Parathyroid adenoma (tissue), 2 donors: ENCODE results near the gene UBE2U.
"Not testable (repeated sequence)": the region's sequence is repeated elsewhere in the genome, so short reads cannot be mapped to it uniquely, and the experiment has no call there.

ENCODE experiments used
- H2AFZ ChIP-seq: fragments of 300-600 bp; sonication (generic); one replicate; pipeline ENCODE4 v1.7.0; 2017; ENCODE audit warnings: antibody characterized with exemption, mild to moderate bottlenecking
- H3K27ac ChIP-seq: fragments of 300-600 bp; sonication (generic); one replicate; pipeline ENCODE4 v1.7.0; 2017
- H3K27me3 ChIP-seq: fragments of 300-600 bp; sonication (generic); one replicate; pipeline ENCODE4 v1.7.0; 2017; ENCODE audit warnings: low read length; ENCODE audit not compliant: control insufficient read depth, insufficient read depth
- H3K36me3 ChIP-seq: fragments of 300-600 bp; sonication (generic); one replicate; pipeline ENCODE4 v1.7.0; 2017; ENCODE audit warnings: low read length; ENCODE audit not compliant: control insufficient read depth, insufficient read depth
- H3K4me1 ChIP-seq: fragments of 300-600 bp; sonication (generic); one replicate; pipeline ENCODE4 v1.7.0; 2017; ENCODE audit warnings: control low read depth
- H3K4me2 ChIP-seq: fragments of 300-600 bp; sonication (generic); one replicate; pipeline ENCODE4 v1.7.0; 2017; ENCODE audit warnings: low read length
- H3K4me3 ChIP-seq: fragments of 300-600 bp; sonication (generic); one replicate; pipeline ENCODE4 v1.7.0; 2017; ENCODE audit warnings: low read depth, low read length
- H3K79me2 ChIP-seq: fragments of 300-600 bp; sonication (generic); one replicate; pipeline ENCODE4 v1.7.0; 2017; ENCODE audit warnings: control low read depth
- H3K9ac ChIP-seq: fragments of 300-600 bp; sonication (generic); one replicate; pipeline ENCODE4 v1.7.0; 2017; ENCODE audit warnings: mild to moderate bottlenecking
- H3K9me3 ChIP-seq: fragments of 300-600 bp; sonication (generic); one replicate; pipeline ENCODE4 v1.7.0; 2017; ENCODE audit warnings: low read length; ENCODE audit not compliant: control insufficient read depth
- CTCF ChIP-seq: fragments of 300-600 bp; sonication (generic); IDR thresholded peaks from one replicate; pipeline ENCODE4 v1.7.0; 2017; ENCODE audit warnings: antibody characterized with exemption, mild to moderate bottlenecking
- donor health status: primary hyperparathyroidism.

UBE2U gene

GRCh38 chr1:64251971-64252370, 48.5 kb downstream of the UBE2U start:
- TF ChIP-seq CTCF: no peak
- no peak overlapping the region for H2AFZ ChIP-seq
- no peaks in the 10 kb centered on the region for H3K4me1 ChIP-seq
- H3K9ac ChIP-seq: no peak overlapping the region
- H3K4me2 ChIP-seq: no peak overlapping the region
- no peaks in the 10 kb centered on the region for H3K79me2 ChIP-seq
- no peaks in the 10 kb centered on the region for H3K36me3 ChIP-seq
- no peaks in the 10 kb centered on the region for H3K27me3 ChIP-seq
- H3K9me3 ChIP-seq: no peaks in the 10 kb centered on the region
- H3K27ac ChIP-seq: no peak overlapping the region
- H3K4me3 ChIP-seq: no peak overlapping the region

GRCh38 chr1:64257233-64257632, 53.8 kb downstream of the UBE2U start:
- not testable (repeated sequence) for H3K9me3 ChIP-seq, H3K36me3 ChIP-seq, H3K4me3 ChIP-seq, H3K4me1 ChIP-seq, H3K4me2 ChIP-seq, H3K79me2 ChIP-seq, H3K27me3 ChIP-seq, H3K9ac ChIP-seq, H2AFZ ChIP-seq, H3K27ac ChIP-seq

- H3K4me1 ChIP-seq, H3K27me3 ChIP-seq, H3K27ac ChIP-seq, H2AFZ ChIP-seq, H3K9me3 ChIP-seq, H3K36me3 ChIP-seq, H3K4me2 ChIP-seq, H3K4me3 ChIP-seq, H3K79me2 ChIP-seq, H3K9ac ChIP-seq: not testable (repeated sequence)
These were observed 55.0 kb downstream of the UBE2U start for GRCh38 chr1:64258444-64258843.

GRCh38 chr1:64263335-64263734, 59.9 kb downstream of the UBE2U start:
- Histone ChIP-seq H3K79me2 (no peaks in the 10 kb centered on the region), H3K36me3 (no peaks in the 10 kb centered on the region), H3K27ac (no peak overlapping the region), H3K4me3 (no peak overlapping the region), H3K4me1 (no peaks in the 10 kb centered on the region), H3K9ac (no peak overlapping the region), H3K4me2 (no peak overlapping the region), H2AFZ (no peak overlapping the region), H3K27me3 (no peaks in the 10 kb centered on the region), H3K9me3 (no peaks in the 10 kb centered on the region)
- no peak for TF ChIP-seq CTCF

GRCh38 chr1:64263856-64264255, 60.4 kb downstream of the UBE2U start:
- Histone ChIP-seq H3K36me3 (no peaks in the 10 kb centered on the region), H3K9me3 (no peaks in the 10 kb centered on the region), H3K27me3 (no peaks in the 10 kb centered on the region), H3K4me1 (no peaks in the 10 kb centered on the region), H3K4me3 (no peak overlapping the region), H3K4me2 (no peak overlapping the region), H3K27ac (no peak overlapping the region), H2AFZ (no peak overlapping the region), H3K79me2 (no peaks in the 10 kb centered on the region), H3K9ac (no peak overlapping the region)
- TF ChIP-seq CTCF: no peak

GRCh38 chr1:64265141-64265540, 61.7 kb downstream of the UBE2U start:
- Histone ChIP-seq H3K4me2 (no peak overlapping the region), H3K9ac (no peak overlapping the region)

More at GRCh38 chr1:64265141-64265540, 61.7 kb downstream of the UBE2U start:
- Histone ChIP-seq H3K4me3 (no peak overlapping the region), H3K27ac (no peak overlapping the region), H3K27me3 (no peaks in the 10 kb centered on the region), H3K79me2 (no peaks in the 10 kb centered on the region), H3K4me1 (no peaks in the 10 kb centered on the region), H2AFZ (no peak overlapping the region), H3K9me3 (no peaks in the 10 kb centered on the region), H3K36me3 (no peaks in the 10 kb centered on the region)
- no peak for TF ChIP-seq CTCF
